Measurements from ENCODE around the gene NFE2L1.
"Not testable (repeated sequence)": the region's sequence is repeated elsewhere in the genome, so short reads cannot be mapped to it uniquely, and the experiment has no call there.

NFE2L1 gene

DNA sequence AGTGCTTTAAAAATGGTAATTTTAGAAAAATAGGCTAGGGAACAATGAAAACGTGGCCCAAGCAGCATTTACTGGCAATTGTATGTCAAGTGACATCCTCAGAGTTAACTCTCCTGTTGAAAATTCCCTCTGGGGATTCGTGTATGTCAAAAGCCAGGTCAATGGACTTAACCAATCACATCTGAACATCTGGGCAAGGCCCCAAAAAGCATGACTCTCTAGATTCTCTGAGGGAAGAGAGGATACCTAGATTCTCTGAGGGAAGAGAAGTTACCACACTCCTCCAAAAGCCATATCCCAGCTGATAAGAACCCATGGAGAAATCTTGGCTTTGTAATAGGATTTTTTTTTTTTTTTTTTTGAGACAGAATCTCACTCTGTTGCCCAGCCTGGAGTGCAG, 23.5 kb downstream of the NFE2L1 start:
- TF ChIP-seq, protein P1, sequence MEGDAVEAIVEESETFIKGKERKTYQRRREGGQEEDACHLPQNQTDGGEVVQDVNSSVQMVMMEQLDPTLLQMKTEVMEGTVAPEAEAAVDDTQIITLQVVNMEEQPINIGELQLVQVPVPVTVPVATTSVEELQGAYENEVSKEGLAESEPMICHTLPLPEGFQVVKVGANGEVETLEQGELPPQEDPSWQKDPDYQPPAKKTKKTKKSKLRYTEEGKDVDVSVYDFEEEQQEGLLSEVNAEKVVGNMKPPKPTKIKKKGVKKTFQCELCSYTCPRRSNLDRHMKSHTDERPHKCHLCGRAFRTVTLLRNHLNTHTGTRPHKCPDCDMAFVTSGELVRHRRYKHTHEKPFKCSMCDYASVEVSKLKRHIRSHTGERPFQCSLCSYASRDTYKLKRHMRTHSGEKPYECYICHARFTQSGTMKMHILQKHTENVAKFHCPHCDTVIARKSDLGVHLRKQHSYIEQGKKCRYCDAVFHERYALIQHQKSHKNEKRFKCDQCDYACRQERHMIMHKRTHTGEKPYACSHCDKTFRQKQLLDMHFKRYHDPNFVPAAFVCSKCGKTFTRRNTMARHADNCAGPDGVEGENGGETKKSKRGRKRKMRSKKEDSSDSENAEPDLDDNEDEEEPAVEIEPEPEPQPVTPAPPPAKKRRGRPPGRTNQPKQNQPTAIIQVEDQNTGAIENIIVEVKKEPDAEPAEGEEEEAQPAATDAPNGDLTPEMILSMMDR (IDR thresholded peaks at IDR 0.05), result no peak
- H3K36me3 ChIP-seq, result peaks cover 28 to 76% (median 36%) of the 10 kb centered on the region in 3 donors
- DNase-seq, result no peak
- peaks cover 0 to 19% (median 4%) of the 10 kb centered on the region in 4 donors for H3K4me1 ChIP-seq
- H3K9me3 ChIP-seq, result no peaks in the 10 kb centered on the region
- H3K27ac ChIP-seq, result no peak overlapping the region
- intact Hi-C loops (cut with DNase I; ENCODE audit: low total_unique reads), result no loop called here
- H3K27me3 ChIP-seq, result no peaks in the 10 kb centered on the region
- no peak overlapping the region for H3K4me3 ChIP-seq

DNA sequence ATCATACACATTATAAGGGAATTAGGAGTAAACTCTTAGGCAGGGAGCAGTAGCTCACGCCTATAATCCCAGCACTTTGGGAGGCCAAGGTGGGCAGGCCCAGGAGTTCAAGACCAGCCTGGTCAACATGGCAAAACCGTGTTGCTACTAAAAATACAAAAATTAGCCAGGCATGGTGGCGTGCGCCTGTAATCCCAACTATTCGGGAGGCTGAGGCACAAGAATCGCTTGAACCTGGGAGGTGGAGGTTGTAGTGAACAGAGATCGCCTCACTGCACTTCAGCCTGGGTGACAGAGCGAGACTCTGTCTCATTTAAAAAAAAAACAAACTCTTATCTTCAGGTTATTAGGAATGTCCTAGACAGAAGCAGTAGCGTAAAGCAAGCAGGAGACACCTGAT, 24.7 kb downstream of the NFE2L1 start:
- H3K9me3 ChIP-seq; H3K4me3 ChIP-seq; intact Hi-C loops (cut with DNase I; ENCODE audit: low total_unique reads); DNase-seq; H3K27me3 ChIP-seq; H3K27ac ChIP-seq: not testable (repeated sequence)
- Histone ChIP-seq H3K4me1 (peaks cover 0 to 11% (median 4%) of the 10 kb centered on the region in 4 donors), H3K36me3 (peaks cover 28 to 75% (median 38%) of the 10 kb centered on the region in 3 donors)

DNA sequence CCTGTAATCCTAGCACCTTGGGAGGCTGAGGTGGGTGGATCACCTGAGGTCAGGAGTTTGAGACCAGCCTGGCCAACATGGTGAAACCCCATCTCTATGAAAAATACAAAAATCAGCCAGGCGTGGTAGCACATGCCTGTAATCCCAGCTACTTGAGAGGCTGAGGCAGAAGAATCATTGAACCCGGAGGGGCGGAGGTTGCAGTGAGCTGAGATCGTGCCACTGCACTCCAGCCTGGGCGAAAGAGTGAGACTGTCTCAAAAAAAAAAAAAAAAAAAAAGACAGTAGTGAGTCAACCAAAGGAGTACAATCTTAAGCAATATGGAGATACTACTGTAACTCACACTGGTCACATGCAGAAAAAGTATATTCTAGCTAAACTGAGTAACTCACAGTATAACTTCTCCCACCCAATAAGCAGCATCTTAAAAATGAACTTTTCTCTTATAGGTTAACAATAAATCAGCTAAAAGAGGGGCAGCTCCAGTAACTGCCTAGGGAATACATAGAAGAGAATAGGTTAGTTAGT, 25.5 kb downstream of the NFE2L1 start:
- intact Hi-C loops (cut with DNase I; ENCODE audit: low total_unique reads), result loop anchor here (1.0 to 2.0 kb wide), 2 partner anchors 37 to 47 kb away; partner anchors contain the start of gene COPZ2
- H3K9me3 ChIP-seq, DNase-seq, H3K27me3 ChIP-seq, H3K4me1 ChIP-seq, H3K4me3 ChIP-seq: not testable (repeated sequence)
- Histone ChIP-seq H3K36me3 (peaks cover 25 to 69% (median 38%) of the 10 kb centered on the region in 3 donors), H3K27ac (peak overlapping the region in 1 of 2 donors; percentile 1)

DNA sequence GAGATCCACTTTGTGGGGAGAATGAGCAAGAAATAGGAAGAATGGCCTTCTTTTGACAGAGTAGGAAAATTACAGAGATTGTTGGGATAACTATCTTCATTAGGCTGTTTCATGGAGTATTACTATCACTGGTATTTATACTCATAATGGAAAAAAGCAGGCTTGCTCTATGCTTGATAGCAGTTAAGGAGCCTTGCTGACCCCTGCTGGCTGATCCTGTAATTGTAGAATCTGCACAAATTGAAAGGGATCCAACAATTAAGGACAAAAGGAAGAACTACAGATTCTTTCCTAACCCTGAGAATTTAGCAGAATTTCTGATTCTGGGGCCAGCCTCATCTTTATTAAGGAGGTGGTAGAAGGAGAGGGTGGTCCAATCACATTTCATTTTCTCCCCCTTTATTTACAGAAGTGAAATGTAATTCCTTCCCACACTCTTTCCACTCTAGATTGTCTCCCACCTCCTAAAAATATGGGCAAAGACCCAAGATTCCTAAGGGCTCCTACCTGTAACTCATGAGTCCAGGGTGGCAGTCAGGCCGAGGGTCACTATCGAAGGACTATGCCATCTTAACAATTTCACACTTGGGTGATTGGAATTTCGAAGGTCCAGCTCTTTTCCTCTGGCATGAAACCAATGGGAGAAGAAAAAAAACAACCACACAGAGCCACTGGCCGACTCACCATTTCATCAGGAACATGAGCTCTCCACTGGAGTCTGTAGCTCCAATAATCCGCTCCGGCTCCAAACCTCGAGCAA, 26.3 kb downstream of the NFE2L1 start:
- peak; percentile 79 to 91 for DNase-seq
- Histone ChIP-seq H3K4me3 (no peak overlapping the region), H3K4me1 (peaks cover 0 to 5% (median 0%) of the 10 kb centered on the region in 4 donors), H3K27ac (peak overlapping the region; percentile 1 to 30), H3K27me3 (no peaks in the 10 kb centered on the region), H3K36me3 (peaks cover 16 to 61% (median 38%) of the 10 kb centered on the region in 3 donors), H3K9me3 (no peaks in the 10 kb centered on the region)
- TF ChIP-seq, protein P1 (IDR thresholded peaks at IDR 0.05), result peak; percentile 83 to 94
- intact Hi-C loops (cut with DNase I; ENCODE audit: low total_unique reads), result loop anchor here (1.0 to 5.0 kb wide), 3 partner anchors 38 to 58 kb away; partner anchors contain the start of gene COPZ2

DNA sequence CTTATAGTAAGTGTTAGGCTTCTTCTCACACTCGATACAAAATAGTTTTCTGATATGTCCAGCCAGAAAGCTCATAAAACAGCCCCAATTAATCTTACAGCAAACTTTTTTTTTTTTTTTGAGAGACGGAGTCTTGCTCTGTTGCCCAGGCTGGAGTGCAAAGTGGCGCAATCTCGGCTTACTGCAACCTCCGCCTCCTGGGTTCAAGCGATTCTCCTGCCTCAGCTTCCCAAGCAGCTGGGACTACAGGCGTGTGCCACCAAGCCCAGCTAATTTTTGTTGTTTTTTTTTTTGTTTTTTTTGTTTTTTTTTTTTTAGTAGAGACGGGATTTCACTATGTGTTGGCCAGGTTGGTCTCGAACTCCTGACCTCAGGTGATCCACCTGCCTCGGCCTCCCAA, 29.0 kb downstream of the NFE2L1 start:
- not testable (repeated sequence) for H3K4me3 ChIP-seq, DNase-seq, H3K27me3 ChIP-seq, H3K9me3 ChIP-seq, H3K4me1 ChIP-seq, H3K27ac ChIP-seq
- peaks cover 9 to 47% (median 28%) of the 10 kb centered on the region in 3 donors for H3K36me3 ChIP-seq
- intact Hi-C loops (cut with DNase I; ENCODE audit: low total_unique reads), result loop anchor here (5.0 kb wide), 1 partner anchor 55 kb away; no protein-coding TSS in a partner anchor

DNA sequence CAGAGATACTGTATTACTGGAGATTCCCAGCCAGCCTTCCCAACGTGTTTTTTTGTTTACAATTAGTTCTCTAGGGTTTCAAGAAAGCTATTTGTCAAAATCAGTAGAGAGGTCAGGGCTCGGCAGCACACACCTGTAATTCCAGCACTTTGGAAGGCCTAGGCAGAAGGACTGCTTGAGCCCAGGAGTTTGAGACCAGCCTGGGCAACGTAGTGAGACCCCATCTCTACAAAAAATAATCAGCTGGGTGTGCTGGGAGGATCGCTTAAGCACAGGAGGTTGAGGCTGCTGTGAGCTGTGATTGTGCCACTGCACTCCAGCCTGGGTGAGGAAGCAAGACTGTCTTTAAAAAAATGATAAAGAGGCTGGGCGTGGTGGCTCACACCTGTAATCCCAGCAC, 33.7 kb downstream of the NFE2L1 start:
- intact Hi-C loops (cut with DNase I; ENCODE audit: low total_unique reads), result no loop called here
- H3K36me3 ChIP-seq, result peaks cover 0 to 3% (median under 1%) of the 10 kb centered on the region in 3 donors
- no peaks in the 10 kb centered on the region for H3K27me3 ChIP-seq
- no peak overlapping the region for H3K27ac ChIP-seq
- TF ChIP-seq, protein P1 (IDR thresholded peaks at IDR 0.05), result no peak
- no peaks in the 10 kb centered on the region for H3K9me3 ChIP-seq
- no peak overlapping the region for H3K4me3 ChIP-seq
- no peak for DNase-seq
- peaks cover 0 to 17% (median 11%) of the 10 kb centered on the region in 4 donors for H3K4me1 ChIP-seq

DNA sequence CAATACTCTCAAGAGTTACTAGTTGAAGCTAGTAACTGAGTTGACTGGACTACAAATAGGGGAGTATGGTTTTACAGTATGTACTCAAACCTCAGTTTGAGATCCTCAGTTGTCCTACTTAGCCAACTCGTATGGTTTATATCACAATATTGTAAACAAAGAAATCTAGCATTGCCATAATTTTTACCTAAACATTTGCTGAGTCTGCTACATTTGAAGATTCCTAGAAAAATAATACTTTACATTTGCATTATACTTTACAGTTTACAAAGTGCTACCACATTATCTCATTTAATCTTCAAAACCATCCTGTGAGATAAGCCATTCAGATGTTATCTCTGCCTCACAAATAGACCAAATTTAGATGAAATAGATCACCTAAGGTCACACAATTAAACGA, 36.8 kb downstream of the NFE2L1 start:
- no peaks in the 10 kb centered on the region for H3K9me3 ChIP-seq
- no peak for DNase-seq
- no peak overlapping the region for H3K27ac ChIP-seq
- TF ChIP-seq, protein P1 (IDR thresholded peaks at IDR 0.05), result no peak
- no peaks in the 10 kb centered on the region for H3K27me3 ChIP-seq
- intact Hi-C loops (cut with DNase I; ENCODE audit: low total_unique reads), result no loop called here
- H3K4me3 ChIP-seq, result no peak overlapping the region
- peaks cover 0 to 17% (median 11%) of the 10 kb centered on the region in 4 donors for H3K4me1 ChIP-seq
- no peaks in the 10 kb centered on the region for H3K36me3 ChIP-seq

Measured in tibial artery (tissue), 4 donors.